ENCODE data around the gene GPC2.
"Not testable (repeated sequence)": the region's sequence is repeated elsewhere in the genome, so short reads cannot be mapped to it uniquely, and the experiment has no call there.

The GPC2 gene

GRCh38 chr7:100185726-100186125, 8.5 kb upstream of the GPC2 start:
- H3K4me1 ChIP-seq = peaks cover 24% of the 10 kb centered on the region
- no peaks in the 10 kb centered on the region for H3K9me3 ChIP-seq
- H4K20me1 ChIP-seq = no peaks in the 10 kb centered on the region
- no peak overlapping the region for H3K9ac ChIP-seq
- H3K27ac ChIP-seq = no peak overlapping the region
- TF ChIP-seq Cebpa-rat (IDR thresholded peaks at IDR 0.05) = no peak
- H3K4me2 ChIP-seq = no peak overlapping the region
- H3K4me3 ChIP-seq = no peak overlapping the region
- H3K36me3 ChIP-seq = no peaks in the 10 kb centered on the region
- H3K27me3 ChIP-seq = no peaks in the 10 kb centered on the region

GRCh38 chr7:100183090-100183489, 5.9 kb upstream of the GPC2 start:
- not testable (repeated sequence) for H3K36me3 ChIP-seq, H3K9ac ChIP-seq, H3K4me2 ChIP-seq, H3K27ac ChIP-seq, H4K20me1 ChIP-seq, H3K9me3 ChIP-seq, H3K27me3 ChIP-seq, H3K4me1 ChIP-seq, H3K4me3 ChIP-seq

- not testable (repeated sequence) for H3K27me3 ChIP-seq, H3K9ac ChIP-seq, H3K4me1 ChIP-seq, H3K9me3 ChIP-seq, H3K27ac ChIP-seq, H3K4me3 ChIP-seq, H4K20me1 ChIP-seq, H3K4me2 ChIP-seq, H3K36me3 ChIP-seq
Observed at GRCh38 chr7:100182616-100183015, 5.4 kb upstream of the GPC2 start.

- not testable (repeated sequence) for H3K4me3 ChIP-seq, H3K36me3 ChIP-seq, H3K9ac ChIP-seq, H3K27ac ChIP-seq, H3K9me3 ChIP-seq, H3K27me3 ChIP-seq
- Histone ChIP-seq H4K20me1 (peaks cover 13% of the 10 kb centered on the region), H3K4me1 (peaks cover 24% of the 10 kb centered on the region), H3K4me2 (peak overlapping the region; percentile 47)
Observed at GRCh38 chr7:100180084-100180483, 2.9 kb upstream of the GPC2 start.

- peak overlapping the region; percentile 88 for H3K4me3 ChIP-seq
- peak overlapping the region; percentile 85 for H3K27ac ChIP-seq
Observed at GRCh38 chr7:100176096-100177044, 811 bp downstream of the GPC2 start.

GRCh38 chr7:100175296-100175935, 1.8 kb downstream of the GPC2 start:
- Histone ChIP-seq H4K20me1 (peaks cover 53% of the 10 kb centered on the region), H3K27ac (no peak overlapping the region), H3K4me2 (peak overlapping the region; percentile 95)

More at GRCh38 chr7:100176096-100177044, 811 bp downstream of the GPC2 start:
- Histone ChIP-seq H3K27me3 (peaks cover 17% of the 10 kb centered on the region), H3K4me2 (peak overlapping the region; percentile 95), H3K36me3 (peaks cover 29% of the 10 kb centered on the region), H4K20me1 (peaks cover 44% of the 10 kb centered on the region), H3K9ac (peak overlapping the region; percentile 88), H3K9me3 (no peaks in the 10 kb centered on the region), H3K4me1 (peaks cover 41% of the 10 kb centered on the region)
- TF ChIP-seq Cebpa-rat (IDR thresholded peaks at IDR 0.05) = no peak

GRCh38 chr7:100174582-100174981, 2.6 kb downstream of the GPC2 start:
- Histone ChIP-seq H3K4me3 (no peak overlapping the region), H3K27me3 (peaks cover 35% of the 10 kb centered on the region), H3K9me3 (no peaks in the 10 kb centered on the region), H3K9ac (no peak overlapping the region), H3K4me2 (peak overlapping the region; percentile 2; the same call in 1 of the 2 replicates), H4K20me1 (peaks cover 61% of the 10 kb centered on the region), H3K4me1 (peaks cover 49% of the 10 kb centered on the region), H3K36me3 (peaks cover 44% of the 10 kb centered on the region), H3K27ac (no peak overlapping the region)
- no peak for TF ChIP-seq Cebpa-rat (IDR thresholded peaks at IDR 0.05)

More at GRCh38 chr7:100175296-100175935, 1.8 kb downstream of the GPC2 start:
- TF ChIP-seq Cebpa-rat (IDR thresholded peaks at IDR 0.05) = no peak
- H3K36me3 ChIP-seq = peaks cover 37% of the 10 kb centered on the region
- no peaks in the 10 kb centered on the region for H3K9me3 ChIP-seq
- H3K4me3 ChIP-seq = no peak overlapping the region
- no peak overlapping the region for H3K9ac ChIP-seq
- H3K4me1 ChIP-seq = peaks cover 44% of the 10 kb centered on the region
- H3K27me3 ChIP-seq = peaks cover 27% of the 10 kb centered on the region

- Histone ChIP-seq H4K20me1 (peaks cover 67% of the 10 kb centered on the region), H3K4me1 (peaks cover 56% of the 10 kb centered on the region), H3K4me2 (peak overlapping the region; percentile 2; the same call in 1 of the 2 replicates), H3K9me3 (no peaks in the 10 kb centered on the region), H3K27me3 (peaks cover 42% of the 10 kb centered on the region), H3K27ac (no peak overlapping the region), H3K9ac (no peak overlapping the region), H3K36me3 (peaks cover 44% of the 10 kb centered on the region), H3K4me3 (no peak overlapping the region)
- no peak for TF ChIP-seq Cebpa-rat (IDR thresholded peaks at IDR 0.05)
Observed at GRCh38 chr7:100173806-100174495, 3.2 kb downstream of the GPC2 start.

- Histone ChIP-seq H3K9me3 (no peaks in the 10 kb centered on the region), H3K36me3 (peaks cover 44% of the 10 kb centered on the region), H3K4me1 (peaks cover 77% of the 10 kb centered on the region), H3K4me2 (peak overlapping the region; percentile 90), H3K27ac (no peak overlapping the region), H4K20me1 (peaks cover 85% of the 10 kb centered on the region), H3K9ac (no peak overlapping the region), H3K27me3 (peaks cover 63% of the 10 kb centered on the region), H3K4me3 (peak overlapping the region; percentile 42; the same call in 1 of the 2 replicates)
- no peak for TF ChIP-seq Cebpa-rat (IDR thresholded peaks at IDR 0.05)
Observed at GRCh38 chr7:100171840-100172239, 5.3 kb downstream of the GPC2 start.
